Astrocyte (in vitro differentiated cells and primary cell): ENCODE results near the gene CLEC4M. TPM values are rescaled to one million over a fixed set of nuclear protein-coding genes. Genes with fewer than 3 reads are reported as not detected.

Experiments used
- DNase-seq: peaks from one replicate; pipeline ENCODE4 v3.0.0-alpha.2; 2010; ENCODE audit warnings: low read depth
- FAIRE-seq: peaks from 2 replicates; lab custom pipeline; 2011; peaks lifted over from hg19 to GRCh38; lab: Jason Lieb, UNC
- H2AFZ ChIP-seq: 2 replicates; pipeline ENCODE4 v1.6.0; 2012; ENCODE audit warnings: low read depth, low read length, inconsistent platforms
- H3K27ac ChIP-seq: 2 replicates; pipeline ENCODE4 v1.5.1; 2011; ENCODE audit warnings: low read depth, low read length, inconsistent platforms
- H3K27me3 ChIP-seq: 2 replicates; pipeline ENCODE4 v1.6.0; 2011; ENCODE audit warnings: low read length, inconsistent platforms; ENCODE audit not compliant: insufficient read depth
- H3K36me3 ChIP-seq: 2 replicates; pipeline ENCODE4 v1.5.1; 2011; ENCODE audit warnings: low read length, inconsistent platforms; ENCODE audit not compliant: insufficient read depth
- H3K4me1 ChIP-seq: 2 replicates; pipeline ENCODE4 v1.5.1; 2011; ENCODE audit warnings: low read length, inconsistent platforms; ENCODE audit not compliant: insufficient read depth
- H3K4me2 ChIP-seq: 2 replicates; pipeline ENCODE4 v1.6.0; 2012; ENCODE audit warnings: low read length, inconsistent platforms
- H3K4me3 ChIP-seq: 2 replicates; pipeline ENCODE4 v1.5.1; 2011; ENCODE audit warnings: low read depth, mild to moderate bottlenecking, low read length, inconsistent platforms; ENCODE audit not compliant: insufficient read depth
- H3K79me2 ChIP-seq: 2 replicates; pipeline ENCODE4 v1.6.0; 2012; ENCODE audit warnings: mild to moderate bottlenecking, low read length, inconsistent platforms; ENCODE audit not compliant: insufficient read depth
- H3K9ac ChIP-seq: 2 replicates; pipeline ENCODE4 v1.6.0; 2012; ENCODE audit warnings: mild to moderate bottlenecking, low read length, inconsistent platforms
- H3K9me3 ChIP-seq: 2 replicates; pipeline ENCODE4 v1.5.1; 2012; ENCODE audit warnings: low read depth, mild to moderate bottlenecking, low read length, inconsistent platforms; ENCODE audit not compliant: insufficient read depth
- H4K20me1 ChIP-seq: 2 replicates; pipeline ENCODE4 v1.6.0; 2012; ENCODE audit warnings: low read length, inconsistent platforms; ENCODE audit not compliant: insufficient read depth
- H3K27ac Mint-ChIP-seq: one replicate; pipeline ENCODE4 v1.8.0; 2021; ENCODE audit warnings: mild to moderate bottlenecking, mixed read lengths; ENCODE audit not compliant: unreplicated experiment
- H3K27me3 Mint-ChIP-seq: one replicate; pipeline ENCODE4 v1.8.0; 2021; ENCODE audit warnings: low read depth, mixed read lengths; ENCODE audit not compliant: unreplicated experiment
- H3K36me3 Mint-ChIP-seq: one replicate; pipeline ENCODE4 v1.8.0; 2021; ENCODE audit warnings: low read depth, mixed read lengths; ENCODE audit not compliant: unreplicated experiment
- H3K4me1 Mint-ChIP-seq: one replicate; pipeline ENCODE4 v1.8.0; 2021; ENCODE audit warnings: low read depth, mixed read lengths; ENCODE audit not compliant: unreplicated experiment
- H3K4me3 Mint-ChIP-seq: one replicate; pipeline ENCODE4 v1.8.0; 2021; ENCODE audit warnings: mild to moderate bottlenecking, moderate library complexity, mixed read lengths; ENCODE audit not compliant: unreplicated experiment
- H3K9me3 Mint-ChIP-seq: one replicate; pipeline ENCODE4 v1.8.0; 2021; ENCODE audit warnings: mild to moderate bottlenecking, mixed read lengths; ENCODE audit not compliant: unreplicated experiment
- EZH2 ChIP-seq: IDR thresholded peaks from 2 replicates; pipeline ENCODE4 v1.6.1; 2012; ENCODE audit warnings: mild to moderate bottlenecking, low read length, inconsistent platforms; ENCODE audit not compliant: insufficient read depth
- total RNA-seq: library from RNA; stranded (reverse); gene quantifications from 2 replicates; pipeline ENCODE4 v1.2.1, GENCODE V29; 2021
- TF ChIP-seq, protein P1 (sequence below): IDR thresholded peaks from 2 replicates; pipeline ENCODE4 v1.5.1; 2011; ENCODE audit warnings: low read depth, mild to moderate bottlenecking, inconsistent platforms, low read length, moderate library complexity; ENCODE audit not compliant: insufficient read depth

Gene CLEC4M
- total RNA-seq, 1 donor from 2014 or later, result not detected

- no peak overlapping the region for H3K4me3 Mint-ChIP-seq
- Histone ChIP-seq H3K36me3 (no peaks in the 10 kb centered on the region), H3K9ac (no peak overlapping the region), H3K9me3 (no peaks in the 10 kb centered on the region), H3K4me2 (no peak overlapping the region), H3K27me3 (no peaks in the 10 kb centered on the region), H3K4me1 (no peaks in the 10 kb centered on the region), H3K27ac (no peak overlapping the region), H4K20me1 (no peaks in the 10 kb centered on the region), H2AFZ (no peak overlapping the region), H3K79me2 (no peaks in the 10 kb centered on the region), H3K4me3 (no peak overlapping the region)
- FAIRE-seq (no peak), DNase-seq (no peak)
- H3K27me3 Mint-ChIP-seq, result peaks cover 11% of the 10 kb centered on the region
- peaks cover 5% of the 10 kb centered on the region for H3K36me3 Mint-ChIP-seq
- no peak overlapping the region for H3K27ac Mint-ChIP-seq
- no peaks in the 10 kb centered on the region for H3K4me1 Mint-ChIP-seq
- H3K9me3 Mint-ChIP-seq, result peaks cover 36% of the 10 kb centered on the region
- no peak for TF ChIP-seq EZH2
- TF ChIP-seq, protein P1, sequence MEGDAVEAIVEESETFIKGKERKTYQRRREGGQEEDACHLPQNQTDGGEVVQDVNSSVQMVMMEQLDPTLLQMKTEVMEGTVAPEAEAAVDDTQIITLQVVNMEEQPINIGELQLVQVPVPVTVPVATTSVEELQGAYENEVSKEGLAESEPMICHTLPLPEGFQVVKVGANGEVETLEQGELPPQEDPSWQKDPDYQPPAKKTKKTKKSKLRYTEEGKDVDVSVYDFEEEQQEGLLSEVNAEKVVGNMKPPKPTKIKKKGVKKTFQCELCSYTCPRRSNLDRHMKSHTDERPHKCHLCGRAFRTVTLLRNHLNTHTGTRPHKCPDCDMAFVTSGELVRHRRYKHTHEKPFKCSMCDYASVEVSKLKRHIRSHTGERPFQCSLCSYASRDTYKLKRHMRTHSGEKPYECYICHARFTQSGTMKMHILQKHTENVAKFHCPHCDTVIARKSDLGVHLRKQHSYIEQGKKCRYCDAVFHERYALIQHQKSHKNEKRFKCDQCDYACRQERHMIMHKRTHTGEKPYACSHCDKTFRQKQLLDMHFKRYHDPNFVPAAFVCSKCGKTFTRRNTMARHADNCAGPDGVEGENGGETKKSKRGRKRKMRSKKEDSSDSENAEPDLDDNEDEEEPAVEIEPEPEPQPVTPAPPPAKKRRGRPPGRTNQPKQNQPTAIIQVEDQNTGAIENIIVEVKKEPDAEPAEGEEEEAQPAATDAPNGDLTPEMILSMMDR, result no peak
Observed at GRCh38 chr19:7756258-7756657, 6.8 kb upstream of the CLEC4M start.

- no peaks in the 10 kb centered on the region for H3K79me2 ChIP-seq
- no peak for TF ChIP-seq EZH2
- TF ChIP-seq, protein P1, result no peak
- FAIRE-seq (no peak), DNase-seq (no peak)
- no peak overlapping the region for H3K27ac ChIP-seq
- no peaks in the 10 kb centered on the region for H3K4me1 ChIP-seq
- H3K4me3 ChIP-seq, result no peak overlapping the region
- H3K4me1 Mint-ChIP-seq, result no peaks in the 10 kb centered on the region
- H3K36me3 Mint-ChIP-seq, result peaks cover 5% of the 10 kb centered on the region
- peaks cover 43% of the 10 kb centered on the region for H3K9me3 Mint-ChIP-seq
- peaks cover 12% of the 10 kb centered on the region for H3K27me3 Mint-ChIP-seq
- H3K9ac ChIP-seq, result no peak overlapping the region
- H3K27ac Mint-ChIP-seq, result no peak overlapping the region
- no peak overlapping the region for H3K4me3 Mint-ChIP-seq
- H3K4me2 ChIP-seq, result no peak overlapping the region
- no peaks in the 10 kb centered on the region for H3K9me3 ChIP-seq
- H2AFZ ChIP-seq, result no peak overlapping the region
- H3K36me3 ChIP-seq, result no peaks in the 10 kb centered on the region
- H3K27me3 ChIP-seq, result no peaks in the 10 kb centered on the region
- no peaks in the 10 kb centered on the region for H4K20me1 ChIP-seq
Observed at GRCh38 chr19:7757358-7757757, 5.7 kb upstream of the CLEC4M start.

- no peaks in the 10 kb centered on the region for H3K4me1 ChIP-seq
- H3K4me3 ChIP-seq, result no peak overlapping the region
- Mint-ChIP-seq H3K27me3 (peaks cover 18% of the 10 kb centered on the region), H3K36me3 (peaks cover 5% of the 10 kb centered on the region), H3K27ac (no peak overlapping the region), H3K4me3 (no peak overlapping the region), H3K9me3 (peaks cover 43% of the 10 kb centered on the region), H3K4me1 (no peaks in the 10 kb centered on the region)
- H3K79me2 ChIP-seq, result no peaks in the 10 kb centered on the region
- no peaks in the 10 kb centered on the region for H3K36me3 ChIP-seq
- no peaks in the 10 kb centered on the region for H4K20me1 ChIP-seq
- TF ChIP-seq EZH2, result no peak
- TF ChIP-seq, protein P1, result no peak
- H3K4me2 ChIP-seq, result no peak overlapping the region
- FAIRE-seq, result no peak
- DNase-seq, result no peak
- H3K9ac ChIP-seq, result no peak overlapping the region
- no peaks in the 10 kb centered on the region for H3K27me3 ChIP-seq
- no peak overlapping the region for H2AFZ ChIP-seq
- H3K27ac ChIP-seq, result no peak overlapping the region
- H3K9me3 ChIP-seq, result no peaks in the 10 kb centered on the region
Observed at GRCh38 chr19:7759156-7759555, 3.9 kb upstream of the CLEC4M start.
